GM21717 (cell line): ENCODE measurements around the gene SLC8A3.

Experiments
- ATAC-seq: cut with Tn5 transposase; IDR thresholded peaks from one replicate; pipeline ENCODE4 v1.9.1; 2021; ENCODE audit warnings: mild to moderate bottlenecking, moderate library complexity; ENCODE audit not compliant: unreplicated experiment

SLC8A3 gene

DNA sequence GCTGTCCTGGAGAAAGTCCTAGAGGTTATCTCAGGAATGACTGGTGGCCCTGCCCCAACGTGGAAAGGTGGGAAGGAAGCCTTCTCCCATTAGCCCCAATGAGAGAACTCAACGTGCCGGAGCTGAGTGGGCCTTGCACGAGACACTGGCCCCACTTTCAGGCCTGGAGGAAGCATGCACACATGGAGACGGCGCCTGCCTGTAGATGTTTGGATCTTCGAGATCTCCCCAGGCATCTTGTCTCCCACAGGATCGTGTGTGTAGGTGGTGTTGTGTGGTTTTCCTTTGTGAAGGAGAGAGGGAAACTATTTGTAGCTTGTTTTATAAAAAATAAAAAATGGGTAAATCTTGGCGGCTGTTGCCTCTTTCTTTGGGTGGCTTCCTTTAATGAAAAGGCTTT lies 156.7 kb downstream of the SLC8A3 start:
- no peak for ATAC-seq

DNA sequence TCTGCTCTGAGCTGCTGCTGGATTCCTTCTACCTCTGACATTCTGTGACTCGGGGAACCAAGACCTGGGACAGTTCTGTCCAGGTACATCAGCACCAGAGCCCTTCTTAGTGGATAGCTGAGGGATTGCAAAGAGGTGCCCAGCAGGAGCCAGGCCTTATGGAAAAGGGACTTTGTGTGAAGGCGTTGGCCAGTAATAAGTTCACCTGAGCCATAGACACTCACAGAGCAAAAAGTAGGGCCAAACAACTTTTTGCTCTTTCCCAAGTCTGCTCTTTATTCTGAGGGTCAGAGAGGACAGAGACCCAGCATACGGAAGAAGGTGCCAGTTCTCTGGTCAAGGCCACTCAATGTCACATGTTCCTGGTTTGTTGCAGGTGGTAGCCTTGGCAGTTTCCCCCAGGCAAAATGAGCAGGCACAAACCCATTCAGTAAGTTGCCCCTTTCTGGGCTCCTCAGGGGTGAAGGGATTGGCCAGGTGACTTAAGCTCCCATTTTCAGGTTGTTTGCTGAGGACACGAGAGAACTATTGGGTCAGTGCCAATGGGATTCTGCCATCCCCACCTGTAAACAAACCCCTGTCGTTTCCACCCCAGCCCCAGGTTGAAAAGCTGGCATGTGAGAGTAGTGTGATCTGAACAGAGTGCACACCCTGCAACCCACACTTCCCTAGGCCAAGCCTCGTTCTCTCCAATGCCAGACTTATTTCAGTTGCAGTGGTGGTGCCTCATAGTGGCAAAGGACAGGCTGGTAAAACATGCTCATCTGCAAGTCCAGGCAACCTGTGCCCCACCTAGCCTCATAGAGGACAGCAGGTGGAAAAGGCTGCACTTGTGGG lies 159.2 kb downstream of the SLC8A3 start:
- no peak for ATAC-seq

DNA sequence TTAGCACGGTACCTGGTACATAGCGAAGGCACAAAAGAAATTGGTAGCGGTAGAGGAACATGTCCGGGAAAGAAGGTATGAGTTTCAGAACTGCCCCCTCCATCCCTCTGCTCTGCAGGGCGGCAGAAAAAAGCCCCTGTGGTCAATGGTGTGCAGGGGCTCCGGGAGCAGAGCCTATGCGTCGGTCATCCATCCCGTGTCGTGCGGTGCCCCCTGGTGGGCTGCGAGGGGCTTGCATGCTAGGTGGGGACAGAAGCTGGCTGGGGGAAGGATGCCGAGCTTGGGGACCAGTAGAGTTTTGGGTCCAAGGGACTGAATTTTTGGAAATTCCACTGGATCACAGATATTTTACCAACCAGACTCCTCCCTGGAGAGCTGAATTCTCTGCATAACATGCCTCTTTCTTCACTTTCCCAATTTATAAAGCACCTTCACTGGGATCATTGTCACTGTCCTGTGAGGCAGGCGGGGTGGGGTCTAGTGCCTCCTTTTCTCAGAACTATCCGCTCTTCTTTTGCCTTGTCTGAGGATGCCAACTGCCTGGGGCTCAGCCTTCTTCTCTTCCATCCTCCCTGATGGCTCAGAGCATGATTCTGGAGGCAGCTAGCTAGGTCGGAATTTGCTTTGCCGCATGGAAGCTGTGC lies 160.8 kb downstream of the SLC8A3 start:
- ATAC-seq, result peak; percentile 67

DNA sequence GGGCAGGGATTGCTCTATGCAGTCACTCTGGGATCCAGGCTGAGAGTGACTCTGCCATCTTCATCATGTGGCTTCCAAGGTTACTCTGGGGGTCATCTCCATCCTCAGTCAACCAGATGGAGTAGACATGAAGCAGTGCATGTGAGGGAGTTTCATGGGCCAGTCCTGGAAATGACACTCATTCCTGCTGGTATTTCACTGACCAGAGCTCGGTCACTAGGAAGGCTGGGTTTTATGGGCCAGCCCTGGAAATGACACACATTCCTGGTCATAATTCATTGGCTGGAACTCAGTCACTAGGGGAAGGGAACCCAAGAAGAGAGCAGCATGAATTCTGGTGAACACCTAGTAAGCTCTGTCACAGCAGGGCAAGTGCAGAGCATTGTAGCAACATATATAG lies 164.9 kb downstream of the SLC8A3 start:
- no peak for ATAC-seq

DNA sequence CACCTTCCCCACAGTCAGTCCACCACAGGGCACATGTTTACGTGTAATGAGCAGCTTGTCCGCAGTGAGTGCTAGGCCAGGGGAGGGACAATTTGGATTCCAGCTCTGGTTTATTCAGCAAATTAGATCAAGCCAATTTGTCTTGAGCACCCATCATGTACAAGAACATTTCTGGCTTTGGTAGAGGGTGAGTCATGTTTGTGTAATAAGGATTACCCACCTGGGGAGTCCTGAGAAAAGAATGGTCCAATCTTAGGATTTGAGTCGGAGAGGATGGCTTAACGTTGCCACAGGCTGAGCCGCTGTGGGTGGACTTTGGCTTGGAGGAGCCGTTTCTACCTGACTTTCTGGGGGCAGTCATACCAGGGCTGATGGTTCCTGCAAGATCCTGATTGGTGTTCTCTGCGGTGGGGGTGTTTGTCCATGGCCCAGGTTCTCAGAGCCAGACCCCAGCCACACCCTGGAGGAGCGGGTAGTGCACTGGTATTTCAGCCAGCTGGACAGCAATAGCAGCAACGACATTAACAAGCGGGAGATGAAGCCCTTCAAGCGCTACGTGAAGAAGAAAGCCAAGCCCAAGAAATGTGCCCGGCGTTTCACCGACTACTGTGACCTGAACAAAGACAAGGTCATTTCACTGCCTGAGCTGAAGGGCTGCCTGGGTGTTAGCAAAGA lies 165.8 kb downstream of the SLC8A3 start:
- ATAC-seq, result no peak

DNA sequence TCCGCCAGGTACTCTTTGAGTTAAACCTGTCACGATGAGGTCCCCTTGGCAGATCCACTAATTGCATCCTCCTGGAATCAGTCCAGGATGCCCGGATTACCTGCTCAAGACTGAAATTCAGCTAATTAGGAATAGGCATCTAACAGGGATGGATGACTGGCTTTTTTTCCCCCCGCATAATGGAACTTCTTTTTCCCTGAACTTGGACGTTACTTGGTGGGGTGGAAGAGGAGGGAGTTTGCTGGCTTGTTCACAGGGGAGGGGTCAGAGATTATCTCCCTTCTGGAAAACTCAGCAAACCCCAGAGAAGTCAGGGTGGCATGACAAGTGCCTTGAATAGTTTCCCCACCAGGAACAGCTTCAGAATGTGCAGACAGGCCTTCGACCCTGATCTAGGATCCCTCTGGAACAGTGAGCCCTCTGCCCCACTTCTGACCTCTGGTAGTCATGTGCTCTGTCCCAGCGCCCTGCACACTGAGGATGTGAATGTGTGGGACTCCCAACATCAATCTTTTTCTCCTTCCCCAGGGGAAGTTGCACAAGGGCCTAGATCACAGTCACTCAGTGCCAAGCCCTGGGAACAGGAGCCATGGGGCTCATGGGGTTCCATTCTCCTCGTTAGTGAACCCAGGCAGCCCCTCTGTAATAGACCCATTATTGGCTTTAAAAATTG lies 167.1 kb downstream of the SLC8A3 start:
- no peak for ATAC-seq

DNA sequence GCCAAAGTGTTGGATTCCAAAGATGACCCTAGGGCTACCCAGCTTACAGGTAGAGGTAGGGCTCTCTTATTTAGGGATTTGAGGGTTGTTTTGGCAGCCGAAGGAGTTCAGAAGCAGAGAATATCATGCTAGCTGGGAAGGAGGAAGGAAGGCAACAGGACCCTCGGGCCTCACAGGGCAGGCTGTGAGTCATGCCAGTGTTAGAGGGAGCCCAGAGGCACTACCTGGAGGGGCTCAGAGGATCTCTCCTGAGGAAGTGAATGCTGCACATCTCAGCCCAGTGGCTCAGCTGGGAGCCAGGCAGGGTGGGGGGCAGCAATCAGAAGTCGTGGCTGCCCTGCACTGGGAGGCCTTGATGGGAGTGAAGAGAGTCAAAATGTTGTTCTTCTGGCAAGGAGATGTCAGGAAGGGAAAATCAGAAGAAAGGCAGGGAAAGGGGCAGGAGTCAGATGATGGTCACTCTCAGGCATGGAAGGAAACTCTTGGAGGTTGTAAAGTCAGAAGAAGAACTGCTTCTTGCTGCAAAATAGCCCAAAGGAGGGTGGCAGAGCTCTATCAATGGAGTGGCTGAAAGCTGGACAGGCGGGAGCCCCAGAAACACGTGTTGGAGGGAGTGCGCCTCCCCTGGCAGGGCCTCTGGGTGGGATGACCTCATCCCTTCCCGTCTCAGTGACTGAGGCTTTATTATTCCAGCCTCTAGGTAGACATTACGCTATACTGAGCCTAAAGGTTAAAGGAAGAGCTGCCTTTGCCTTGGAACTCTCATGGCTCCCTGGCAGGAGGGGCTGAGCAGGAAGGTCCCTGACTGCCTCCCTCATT lies 168.2 kb downstream of the SLC8A3 start:
- ATAC-seq, result no peak

DNA sequence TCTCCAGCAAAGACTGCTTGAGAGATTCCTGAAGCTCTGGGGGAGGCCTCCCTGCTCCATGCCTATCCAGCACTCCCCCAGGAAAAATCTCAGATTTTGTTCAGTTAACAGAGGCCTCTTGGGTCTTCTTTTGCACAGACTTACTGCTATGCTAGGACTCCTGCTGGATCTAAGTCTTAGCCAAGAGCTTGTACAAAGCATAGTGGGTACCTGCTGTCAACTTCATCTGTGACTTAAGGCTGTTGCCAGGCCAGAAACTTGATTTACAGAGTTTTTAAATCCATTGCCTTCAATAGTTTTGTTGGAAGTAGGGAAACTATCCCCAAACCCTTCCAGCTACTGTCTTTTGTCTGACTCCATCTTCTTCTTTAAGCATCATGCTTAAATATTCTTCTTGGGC lies 169.1 kb downstream of the SLC8A3 start:
- ATAC-seq, result no peak

DNA sequence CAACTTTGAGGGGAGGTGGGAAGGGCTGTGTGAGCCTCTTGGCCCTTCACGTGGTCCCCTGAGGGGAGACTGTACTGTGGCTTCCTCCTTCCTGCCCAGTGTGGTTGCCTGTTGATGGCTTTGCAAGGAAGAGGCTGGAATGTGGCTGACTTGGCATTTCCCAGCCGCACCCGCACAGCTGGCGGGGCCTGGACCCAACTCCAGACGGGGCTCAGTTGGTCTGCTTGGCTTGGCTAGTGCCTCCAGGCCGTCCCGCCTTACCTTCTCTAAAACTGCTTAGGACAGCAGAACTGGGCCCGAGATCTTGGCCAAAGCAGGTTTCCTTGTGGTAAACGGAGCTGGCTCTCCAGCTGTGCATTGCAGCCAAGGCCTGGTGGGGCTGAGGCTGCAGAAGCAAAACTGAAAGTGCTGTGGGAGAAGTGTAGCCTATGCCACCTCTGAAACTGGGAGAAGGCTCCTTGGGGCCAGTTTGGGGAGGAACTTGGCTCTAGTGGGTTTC lies 170.0 kb downstream of the SLC8A3 start:
- no peak for ATAC-seq

DNA sequence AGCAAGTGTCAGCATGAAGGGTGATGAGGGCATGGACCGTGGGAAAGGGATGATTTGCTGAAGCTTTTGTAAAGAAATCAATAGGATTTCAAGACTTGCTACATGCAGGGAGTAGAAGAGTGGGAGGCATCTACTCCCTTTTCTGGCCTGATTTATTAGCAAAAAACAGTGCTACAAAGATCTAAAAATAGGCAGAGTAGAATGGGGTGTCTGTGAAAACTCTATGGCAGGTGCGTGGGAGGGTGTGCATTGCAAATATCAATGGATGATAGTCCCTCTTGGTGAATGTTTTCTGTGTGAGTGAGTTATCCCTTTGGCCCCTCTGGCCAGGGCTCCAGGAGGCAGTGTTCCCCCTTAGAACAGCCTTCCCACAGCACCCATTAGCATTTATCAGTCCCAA lies 170.5 kb downstream of the SLC8A3 start:
- ATAC-seq, result no peak

DNA sequence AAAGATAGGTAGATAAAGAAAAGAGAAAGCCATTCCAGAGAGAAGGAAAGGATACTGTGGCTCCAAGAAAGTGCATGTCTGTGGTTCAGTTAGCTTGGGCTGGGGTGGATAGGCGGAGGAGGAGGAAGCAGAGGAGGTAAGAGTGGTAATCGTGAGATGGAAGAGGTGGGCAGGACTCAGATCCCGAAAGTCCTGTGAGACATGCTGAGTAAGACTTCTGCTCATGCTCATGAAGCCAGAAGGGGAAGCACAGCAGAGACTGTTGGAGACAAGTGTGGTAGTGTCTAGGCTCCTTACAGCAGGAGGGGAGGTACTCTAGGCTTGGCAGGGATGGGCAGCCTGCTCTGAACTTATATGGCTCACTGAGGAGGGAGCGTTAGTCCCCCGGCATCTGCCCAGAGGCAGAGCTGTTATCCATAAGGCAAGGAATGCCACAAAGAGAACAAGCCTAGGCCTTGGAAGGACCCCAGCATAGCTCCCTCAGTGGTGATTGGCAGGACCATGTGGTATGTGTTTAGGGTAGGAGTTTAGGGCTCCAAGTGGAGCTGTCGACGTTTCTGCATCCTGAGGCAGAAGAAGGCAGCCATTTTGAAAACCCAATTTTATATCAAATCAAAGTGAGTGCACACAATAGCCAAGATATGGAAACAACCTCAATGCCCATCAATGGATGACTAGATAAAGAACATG lies 174.2 kb downstream of the SLC8A3 start:
- no peak for ATAC-seq

DNA sequence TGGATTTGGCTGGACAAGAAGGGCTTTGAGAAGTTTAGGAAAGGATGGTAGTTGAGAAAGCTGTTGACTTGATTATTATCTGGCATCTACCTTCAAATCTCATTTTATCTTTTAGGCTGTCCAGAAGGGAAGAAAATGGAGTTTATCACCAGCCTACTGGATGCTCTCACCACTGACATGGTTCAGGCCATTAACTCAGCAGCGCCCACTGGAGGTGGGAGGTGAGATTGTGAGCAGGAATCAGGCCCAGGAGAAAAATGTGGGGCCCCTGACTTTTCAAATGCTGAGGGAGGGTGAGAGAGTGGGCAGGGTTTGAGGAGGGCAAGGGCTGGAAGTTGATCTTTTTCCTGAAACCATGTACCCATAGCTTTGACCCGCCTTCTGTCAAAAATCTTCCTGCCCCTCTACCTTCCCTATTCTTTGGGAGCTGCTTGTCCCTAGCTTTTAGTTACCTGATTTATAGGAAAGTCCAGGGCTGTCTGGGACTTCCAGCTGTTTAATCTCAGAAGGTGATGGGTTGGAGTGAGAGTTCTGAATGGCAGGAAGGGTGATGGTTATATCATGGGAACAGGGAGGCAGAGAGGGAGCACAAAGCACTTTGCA lies 175.4 kb downstream of the SLC8A3 start:
- no peak for ATAC-seq

DNA sequence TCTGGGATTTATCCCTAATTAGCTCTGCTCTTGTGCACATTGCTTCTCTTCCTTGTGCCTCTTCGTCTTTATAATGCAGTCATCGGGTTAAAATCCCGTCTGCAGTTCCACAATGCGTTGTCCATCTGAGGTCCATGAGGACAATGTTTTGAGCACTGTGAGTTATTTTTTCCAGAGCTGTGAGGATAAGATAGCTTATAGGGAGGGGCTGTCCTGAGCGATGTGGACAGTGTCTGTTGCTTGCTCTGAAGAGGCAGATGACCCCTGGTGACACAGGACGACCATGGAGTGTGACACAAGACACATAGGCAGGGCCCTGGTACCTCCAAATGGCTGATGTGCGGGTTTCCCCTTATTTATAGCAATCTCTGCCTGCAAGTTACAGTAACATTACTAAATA lies 177.0 kb downstream of the SLC8A3 start:
- no peak for ATAC-seq

DNA sequence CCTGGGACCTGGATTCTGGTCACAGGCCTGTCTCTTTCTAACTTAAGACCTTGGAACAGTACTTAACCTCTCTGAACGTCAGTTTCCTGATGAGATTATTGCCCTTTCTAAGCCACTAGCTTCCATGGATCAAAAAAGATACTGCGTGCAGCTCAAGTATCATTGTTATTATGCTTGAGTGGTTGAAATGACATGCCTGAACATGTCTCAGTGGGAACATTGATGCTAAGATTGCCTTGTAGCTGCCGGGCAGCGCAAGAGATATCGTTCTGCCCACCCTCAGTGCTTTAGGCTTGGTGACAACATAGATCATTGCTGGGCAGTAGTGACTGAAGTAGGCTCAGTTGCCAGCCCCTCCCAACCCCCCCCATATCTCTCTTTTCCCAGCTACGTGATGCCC lies 177.7 kb downstream of the SLC8A3 start:
- no peak for ATAC-seq

DNA sequence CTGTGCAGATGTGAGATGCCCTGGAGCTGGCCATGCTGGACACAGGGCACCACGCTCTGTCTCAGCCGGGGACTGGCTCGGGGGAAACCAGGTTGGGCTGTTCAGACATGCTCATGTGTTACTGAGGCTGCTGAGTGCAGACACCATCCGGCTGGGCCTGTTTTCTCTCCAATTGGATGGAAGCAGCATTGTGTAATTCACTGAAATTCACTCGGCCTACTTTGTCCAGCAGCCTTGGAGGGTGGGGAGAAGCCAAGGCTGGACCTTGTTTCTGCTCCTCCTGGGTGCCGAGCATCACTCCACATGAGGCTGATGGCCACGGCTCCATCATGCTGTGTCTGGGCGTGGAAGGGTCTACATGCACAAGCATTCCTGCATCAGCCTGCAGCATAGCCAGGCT lies 178.8 kb downstream of the SLC8A3 start:
- ATAC-seq, result no peak

DNA sequence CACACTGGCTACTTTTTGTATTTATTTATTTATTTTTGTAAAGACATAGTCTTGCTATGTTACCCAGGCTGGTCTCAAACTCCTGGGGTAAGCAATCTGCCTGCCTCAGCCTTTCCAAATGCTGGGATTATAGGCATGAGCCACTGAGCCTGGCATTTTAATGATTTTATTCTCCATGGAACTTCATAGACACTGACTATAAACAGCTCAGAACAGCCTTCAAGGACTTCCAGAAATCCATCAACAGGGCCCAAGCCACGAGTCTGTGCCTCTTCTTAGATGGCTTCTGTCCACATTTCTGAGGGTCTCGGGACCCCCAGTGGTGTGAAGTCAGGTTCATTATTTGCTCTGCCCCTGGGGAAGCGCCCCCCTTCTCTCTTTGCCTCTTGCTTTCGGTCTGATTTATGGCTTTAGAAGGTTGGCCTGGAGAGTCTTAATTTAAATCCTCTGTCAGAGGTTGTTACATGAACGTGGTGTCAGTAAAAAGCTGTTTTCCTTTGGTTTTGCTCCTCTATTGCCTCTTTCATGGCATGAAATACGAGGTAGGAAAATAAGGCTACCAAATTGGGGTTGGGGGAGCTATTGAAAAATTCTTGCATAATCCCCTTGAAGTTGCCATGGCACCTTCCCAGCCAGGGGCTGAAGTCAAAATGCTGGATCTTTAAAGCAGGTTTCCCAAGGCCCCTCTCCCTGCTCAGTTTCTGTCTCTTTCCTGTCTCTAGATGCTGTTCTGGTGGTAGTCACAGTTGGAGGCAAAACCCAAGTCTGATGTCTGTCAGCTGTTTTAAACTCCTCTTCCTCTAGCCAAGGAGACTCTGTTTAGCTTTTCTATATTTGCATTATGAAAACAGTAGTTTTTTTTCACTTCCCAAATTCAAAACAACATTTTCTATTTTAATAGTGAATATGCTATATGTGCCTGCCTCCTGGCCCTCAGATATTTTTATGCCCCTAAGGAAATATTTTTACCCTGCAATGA lies 180.2 kb downstream of the SLC8A3 start:
- ATAC-seq, result peak; percentile 55

DNA sequence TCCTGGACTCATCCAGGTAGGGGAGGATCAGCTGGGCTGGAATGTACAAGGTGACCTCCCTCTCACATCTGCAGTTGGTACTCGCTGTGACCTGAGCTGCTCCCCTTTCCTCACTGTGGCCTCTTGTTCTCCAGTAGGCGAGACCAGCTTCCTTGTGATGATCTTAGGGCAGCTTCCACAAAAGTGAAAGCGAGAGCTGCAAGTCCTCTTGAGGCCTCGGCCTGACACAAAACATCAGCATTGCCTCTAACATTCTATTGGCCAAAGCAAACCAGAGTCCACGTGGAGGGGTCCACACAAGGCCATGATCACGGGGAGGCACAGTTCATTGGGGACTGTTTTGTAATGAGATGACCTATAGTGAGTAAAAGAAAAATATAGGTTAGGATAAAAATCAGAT lies 182.1 kb downstream of the SLC8A3 start:
- ATAC-seq, result no peak

DNA sequence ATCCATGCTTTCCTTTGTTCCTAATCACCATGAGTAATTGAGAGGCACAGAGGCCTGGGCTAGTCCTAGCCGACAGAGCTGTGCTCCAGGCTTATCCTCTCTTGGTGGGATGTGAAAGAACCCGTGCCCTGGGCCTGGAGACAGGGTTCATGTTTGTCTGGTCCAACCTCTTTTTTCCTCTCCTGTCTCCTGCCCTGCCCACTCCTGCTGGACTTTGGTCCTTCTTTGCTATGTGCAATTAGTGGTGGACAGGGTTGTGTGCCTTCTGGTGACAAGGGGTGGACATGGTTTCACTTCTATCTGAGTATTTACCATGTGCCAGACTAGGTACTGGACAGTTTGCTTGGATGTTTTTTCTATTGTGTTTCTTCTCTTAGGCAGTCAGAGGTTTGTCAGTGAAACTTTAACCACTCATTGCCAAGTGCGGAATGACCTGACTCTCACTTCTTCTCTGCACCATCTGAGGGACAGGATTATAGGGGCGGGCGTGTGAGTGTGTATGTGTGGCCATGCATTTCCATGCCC lies 183.4 kb downstream of the SLC8A3 start:
- ATAC-seq, result no peak
